HG03469 (cell line): ENCODE results near the gene DCDC2B.
"Not testable (repeated sequence)": the region's sequence is repeated elsewhere in the genome, so short reads cannot be mapped to it uniquely, and the experiment has no call there.

ENCODE experiments used
- ATAC-seq: cut with Tn5 transposase; IDR thresholded peaks from one replicate; pipeline ENCODE4 v1.9.1; 2021; ENCODE audit warnings: mild to moderate bottlenecking, moderate library complexity, moderate number of reproducible peaks; ENCODE audit not compliant: unreplicated experiment

The DCDC2B gene

DNA sequence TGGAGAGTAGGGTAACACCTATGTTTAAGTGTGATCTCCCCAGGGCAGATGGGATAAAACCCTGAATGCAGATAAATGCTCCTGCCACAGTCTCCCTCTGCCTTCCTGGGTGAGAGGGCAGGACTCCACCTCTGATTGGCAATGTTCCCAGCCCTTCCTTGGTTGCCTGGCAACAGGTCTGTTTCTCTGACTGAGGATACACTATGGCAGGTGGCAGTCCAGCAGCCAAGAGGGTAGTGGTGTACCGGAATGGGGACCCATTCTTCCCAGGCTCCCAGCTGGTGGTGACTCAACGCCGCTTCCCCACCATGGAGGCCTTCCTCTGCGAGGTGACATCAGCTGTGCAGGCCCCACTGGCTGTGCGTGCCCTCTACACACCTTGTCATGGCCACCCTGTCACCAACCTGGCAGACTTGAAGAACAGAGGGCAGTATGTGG is at the start of gene DCDC2B:
Gene DCDC2B (plus strand): TSS at position 199 of the 438 bp plus-strand sequence. CDS start 5 bp downstream, at position 204.
- ATAC-seq = no peak

- ATAC-seq = no peak
These were observed 49.7 kb upstream of the DCDC2B start for GRCh38 chr1:32159189-32159588.

GRCh38 chr1:32163405-32163804 is 45.5 kb upstream of the DCDC2B start:
- ATAC-seq = no peak

- ATAC-seq = not testable (repeated sequence)
These were observed 43.3 kb upstream of the DCDC2B start for GRCh38 chr1:32165633-32166032.

GRCh38 chr1:32170991-32171390 is 37.9 kb upstream of the DCDC2B start:
- no peak for ATAC-seq

GRCh38 chr1:32172621-32173245 is 36.2 kb upstream of the DCDC2B start:
- ATAC-seq = no peak

DNA sequence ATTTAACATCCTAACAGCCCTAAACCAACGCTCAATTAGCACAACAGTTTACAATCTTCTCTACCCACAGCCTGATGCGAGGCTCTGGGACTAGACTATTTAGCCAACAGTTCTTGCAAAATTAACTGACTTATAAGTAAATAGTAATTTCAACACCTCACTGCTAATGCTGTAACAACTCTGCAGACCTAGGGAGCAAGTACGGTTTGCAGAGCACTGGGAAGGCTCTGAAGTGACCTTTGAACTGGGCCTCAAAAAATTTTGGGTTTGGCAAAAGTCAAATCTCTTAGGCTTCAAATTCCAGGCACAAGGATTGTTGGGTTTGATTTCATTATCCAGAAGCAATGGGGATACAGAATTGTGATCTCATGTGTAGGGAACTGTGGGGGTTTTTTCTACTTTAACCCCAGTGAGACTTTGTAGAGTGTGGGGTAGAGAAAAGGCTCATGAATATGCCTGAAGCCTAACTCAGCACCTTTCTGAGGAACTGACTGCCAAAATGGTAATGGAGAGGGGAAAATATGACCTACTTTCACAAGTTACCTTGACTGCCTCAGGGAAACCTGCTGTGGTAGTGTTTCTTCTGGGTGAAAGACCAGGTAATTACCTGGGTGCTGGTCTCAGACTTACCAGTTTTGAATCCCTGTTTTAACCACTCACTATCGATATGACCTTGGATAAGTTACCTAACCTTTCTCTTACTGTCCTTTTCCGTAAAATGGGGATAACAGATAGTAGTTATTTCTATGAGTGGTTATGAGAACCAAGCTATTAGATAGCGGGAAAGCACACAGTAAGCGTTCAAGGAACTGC is 30.3 kb upstream of the DCDC2B start:
- no peak for ATAC-seq

GRCh38 chr1:32179193-32179442 is 29.8 kb upstream of the DCDC2B start:
- no peak for ATAC-seq

GRCh38 chr1:32179443-32180185 is 29.3 kb upstream of the DCDC2B start, which contains the start of gene TXLNA:
Gene TXLNA, plus strand, starts transcription at chr1:32179675. Its CDS starts 671 bp downstream, at chr1:32180346.
- no peak for ATAC-seq

- no peak for ATAC-seq
These were observed 28.5 kb upstream of the DCDC2B start for GRCh38 chr1:32180186-32181060.

DNA sequence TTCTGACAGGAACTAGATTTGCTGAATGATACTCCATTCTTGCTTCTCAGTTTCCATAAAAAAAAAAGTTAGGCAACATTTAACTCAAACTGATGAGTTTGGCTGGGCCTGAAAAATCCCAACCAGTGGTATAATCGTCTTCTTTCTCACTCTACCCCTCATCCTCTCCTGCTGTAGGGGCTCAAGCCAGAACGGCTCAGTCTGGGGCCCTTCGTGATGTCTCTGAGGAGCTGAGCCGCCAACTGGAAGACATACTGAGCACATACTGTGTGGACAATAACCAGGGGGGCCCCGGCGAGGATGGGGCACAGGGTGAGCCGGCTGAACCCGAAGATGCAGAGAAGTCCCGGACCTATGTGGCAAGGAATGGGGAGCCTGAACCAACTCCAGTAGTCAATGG is 27.8 kb upstream of the DCDC2B start:
- no peak for ATAC-seq

GRCh38 chr1:32181563-32181962 is 27.3 kb upstream of the DCDC2B start:
- no peak for ATAC-seq

DNA sequence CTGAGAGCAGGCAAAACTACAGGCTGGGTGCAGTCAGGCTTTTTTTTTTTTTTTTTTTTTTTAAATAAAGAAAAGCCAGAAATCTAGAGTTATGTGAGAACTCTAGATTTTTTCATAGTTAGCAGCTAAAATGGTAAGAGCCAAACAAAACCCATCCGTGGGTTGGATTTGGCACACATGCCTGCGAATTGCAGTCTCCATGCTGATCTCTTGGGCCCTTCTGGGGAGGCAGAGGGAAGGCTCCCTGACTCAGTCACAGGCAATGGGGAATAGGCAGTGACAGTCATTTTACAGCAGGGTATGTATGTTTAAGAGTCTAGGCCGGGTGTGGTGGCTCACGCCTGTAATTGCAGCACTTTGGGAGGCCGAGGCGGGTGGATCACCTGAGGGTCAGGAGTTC is 26.8 kb upstream of the DCDC2B start:
- ATAC-seq = no peak

GRCh38 chr1:32184650-32185049 is 24.2 kb upstream of the DCDC2B start:
- ATAC-seq = no peak

DNA sequence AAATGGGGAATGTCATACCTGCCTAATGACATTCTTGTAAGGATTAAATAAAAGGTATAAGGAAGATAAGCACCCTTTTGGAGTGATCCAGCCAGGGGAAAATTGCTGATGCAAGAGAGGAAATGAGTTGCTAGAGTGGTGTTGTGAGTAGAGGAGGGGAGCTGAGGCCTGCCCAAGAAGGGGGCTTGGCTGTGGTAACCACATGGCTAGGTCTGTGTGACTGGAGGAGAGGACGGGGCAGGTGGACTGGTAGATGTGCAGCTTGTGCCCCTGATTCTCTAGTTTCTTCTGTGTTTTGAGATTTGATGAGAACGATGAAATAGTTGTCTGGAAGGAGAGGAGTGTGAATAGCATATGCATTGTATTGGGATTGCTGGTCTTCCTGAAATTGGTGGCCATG is 22.8 kb upstream of the DCDC2B start:
- no peak for ATAC-seq

DNA sequence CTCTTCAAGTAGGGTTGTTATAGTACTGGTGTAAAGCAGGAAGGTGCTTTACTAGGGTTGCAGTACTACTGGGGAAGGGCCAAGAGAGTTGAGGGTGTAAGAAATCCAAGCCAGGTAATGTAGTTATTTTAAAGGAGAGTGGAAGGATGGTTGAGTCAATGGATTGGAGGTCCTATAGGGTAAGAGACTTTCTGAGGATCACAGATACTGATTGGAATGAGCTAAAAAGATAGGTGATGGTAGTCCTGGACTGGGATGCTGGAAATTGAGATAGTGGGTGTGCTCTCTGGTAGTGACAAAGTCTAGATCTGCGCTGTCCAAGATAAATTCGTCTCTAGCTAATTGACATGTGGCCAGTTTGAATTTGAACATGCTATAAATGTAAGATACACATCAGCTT is 22.4 kb upstream of the DCDC2B start:
- no peak for ATAC-seq

DNA sequence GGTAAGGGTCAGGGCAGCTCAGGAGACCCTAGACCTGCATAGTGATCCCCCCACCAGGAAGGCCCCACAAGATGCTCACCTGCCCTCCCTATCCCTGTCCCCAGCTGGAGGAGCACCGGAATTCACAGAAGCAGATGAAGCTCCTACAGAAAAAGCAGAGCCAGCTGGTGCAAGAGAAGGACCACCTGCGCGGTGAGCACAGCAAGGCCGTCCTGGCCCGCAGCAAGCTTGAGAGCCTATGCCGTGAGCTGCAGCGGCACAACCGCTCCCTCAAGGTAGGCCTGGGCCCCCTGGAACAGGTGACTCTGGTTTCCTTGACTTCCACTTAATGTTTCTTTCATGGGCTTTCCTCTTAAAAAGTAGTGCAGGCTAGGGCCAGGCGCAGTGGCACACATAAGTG is 21.0 kb upstream of the DCDC2B start:
- ATAC-seq = no peak

GRCh38 chr1:32192220-32192948 is 16.5 kb upstream of the DCDC2B start:
- no peak for ATAC-seq

GRCh38 chr1:32194984-32195383 is 13.9 kb upstream of the DCDC2B start:
- ATAC-seq = no peak

GRCh38 chr1:32195531-32195930 is 13.4 kb upstream of the DCDC2B start:
- ATAC-seq = no peak
